ENCODE results near the gene JUN. TPM values are rescaled to one million over a fixed set of nuclear protein-coding genes. Genes with fewer than 3 reads are reported as not detected.

JUN gene
- total and polyA plus RNA-seq, 2 experiments from 2014 or later = 23.3 to 28.5 TPM

- ATAC-seq (no peak), DNase-seq (ENCODE audit: low spot score) (peak; percentile 68)
- H3K27ac Mint-ChIP-seq = no peak overlapping the region
- H3K36me3 ChIP-seq (ENCODE audit: insufficient read depth) = no peaks in the 10 kb centered on the region
- H3K9me2 ChIP-seq (ENCODE audit: insufficient read depth) = no peaks in the 10 kb centered on the region; the same call in 1 of the 2 replicates
- H3K4me1 ChIP-seq (ENCODE audit: insufficient read depth) = peaks cover 14% of the 10 kb centered on the region
- H2AFZ ChIP-seq = peak overlapping the region; percentile 60; the same call in 1 of the 2 replicates
- no peak for TF ChIP-seq ZNF331 (CRISPR knock-in tag; IDR thresholded peaks at IDR 0.05; ENCODE audit: low read depth)
- TF ChIP-seq POLR2AphosphoS5 (IDR thresholded peaks at IDR 0.05; ENCODE audit: low read depth) = no peak
- TF ChIP-seq CTCF (conservative IDR thresholded peaks at IDR 0.05; ENCODE audit: low read depth in 2 of 2) = peak; percentile 31 to 41; a peak in 3 of 4 replicates
- no peak overlapping the region for H3K27ac ChIP-seq (ENCODE audit: low read depth)
- H3K4me3 ChIP-seq = peak overlapping the region; percentile 76
- H3F3A ChIP-seq (replicated peaks; ENCODE audit: low read depth) = peaks cover 3% of the 10 kb centered on the region; the same call in 1 of the 2 replicates
- H4K20me1 ChIP-seq (replicated peaks; ENCODE audit: insufficient read depth) = no peaks in the 10 kb centered on the region
- peaks cover 34% of the 10 kb centered on the region for H3K27me3 Mint-ChIP-seq (ENCODE audit: insufficient read depth, low read depth, poor library complexity)
- H3K9me3 Mint-ChIP-seq = peaks cover 11% of the 10 kb centered on the region; the same call in 1 of the 3 replicates
- peaks cover 9% of the 10 kb centered on the region; the same call in 2 of the 3 replicates for H3K36me3 Mint-ChIP-seq (ENCODE audit: low read depth)
- peak overlapping the region; percentile 88 for H3K4me2 ChIP-seq
- H3K79me2 ChIP-seq (replicated peaks; ENCODE audit: insufficient read depth) = peaks cover 14% of the 10 kb centered on the region; the same call in 1 of the 2 replicates
- peak overlapping the region; percentile 83 for H3K4me3 Mint-ChIP-seq
- H3K4me1 Mint-ChIP-seq = peaks cover 29% of the 10 kb centered on the region
- H3K27me3 ChIP-seq (ENCODE audit: insufficient read depth) = peaks cover 56% of the 10 kb centered on the region
These were observed 2.2 kb downstream of the JUN start for GRCh38 chr1:58781541-58782177.

- no peak overlapping the region for H3K27ac ChIP-seq (ENCODE audit: low read depth)
- peak overlapping the region; percentile 76 for H3K4me3 ChIP-seq
- Mint-ChIP-seq H3K9me3 (peaks cover 11% of the 10 kb centered on the region; the same call in 1 of the 3 replicates), H3K27ac (no peak overlapping the region), H3K4me1 (peaks cover 26% of the 10 kb centered on the region), H3K4me3 (peak overlapping the region; percentile 83), H3K36me3 (ENCODE audit: low read depth) (peaks cover 9% of the 10 kb centered on the region; the same call in 2 of the 3 replicates), H3K27me3 (ENCODE audit: insufficient read depth, low read depth, poor library complexity) (peaks cover 36% of the 10 kb centered on the region)
- no peaks in the 10 kb centered on the region for H4K20me1 ChIP-seq (replicated peaks; ENCODE audit: insufficient read depth)
- peaks cover 12% of the 10 kb centered on the region for H3K4me1 ChIP-seq (ENCODE audit: insufficient read depth)
- TF ChIP-seq STAT1 (IDR thresholded peaks at IDR 0.05; ENCODE audit: unreplicated experiment) (no peak), POLR2AphosphoS5 (IDR thresholded peaks at IDR 0.05; ENCODE audit: low read depth) (no peak)
- peaks cover 48% of the 10 kb centered on the region for H3K27me3 ChIP-seq (ENCODE audit: insufficient read depth)
- DNase-seq (ENCODE audit: low spot score) (peak; percentile 43), ATAC-seq (no peak)
- H3K4me2 ChIP-seq = peak overlapping the region; percentile 88
- no peaks in the 10 kb centered on the region; the same call in 1 of the 2 replicates for H3K9me2 ChIP-seq (ENCODE audit: insufficient read depth)
- no peak overlapping the region for H2AFZ ChIP-seq
- peaks cover 3% of the 10 kb centered on the region; the same call in 1 of the 2 replicates for H3F3A ChIP-seq (replicated peaks; ENCODE audit: low read depth)
- H3K36me3 ChIP-seq (ENCODE audit: insufficient read depth) = no peaks in the 10 kb centered on the region
- peaks cover 14% of the 10 kb centered on the region; the same call in 1 of the 2 replicates for H3K79me2 ChIP-seq (replicated peaks; ENCODE audit: insufficient read depth)
These were observed 2.9 kb downstream of the JUN start for GRCh38 chr1:58780836-58781452.

GRCh38 chr1:58780411-58780810 is 3.4 kb downstream of the JUN start:
- no peak overlapping the region for H2AFZ ChIP-seq
- H3K4me3 Mint-ChIP-seq = 0 out of 3 replicates have a peak overlapping the region, but pooled peaks have one; percentile 4
- no peak overlapping the region for H3K4me2 ChIP-seq
- no peak overlapping the region for H3K27ac ChIP-seq (ENCODE audit: low read depth)
- H3F3A ChIP-seq (replicated peaks; ENCODE audit: low read depth) = peaks cover 3% of the 10 kb centered on the region; the same call in 1 of the 2 replicates
- DNase-seq (ENCODE audit: low spot score) (no peak), ATAC-seq (no peak)
- peaks cover 23% of the 10 kb centered on the region for H3K4me1 Mint-ChIP-seq
- H3K27ac Mint-ChIP-seq = no peak overlapping the region
- peaks cover 14% of the 10 kb centered on the region; the same call in 1 of the 2 replicates for H3K79me2 ChIP-seq (replicated peaks; ENCODE audit: insufficient read depth)
- H3K36me3 Mint-ChIP-seq (ENCODE audit: low read depth) = peaks cover 9% of the 10 kb centered on the region; the same call in 2 of the 3 replicates
- H3K4me1 ChIP-seq (ENCODE audit: insufficient read depth) = peaks cover 8% of the 10 kb centered on the region
- peaks cover 36% of the 10 kb centered on the region for H3K27me3 Mint-ChIP-seq (ENCODE audit: insufficient read depth, low read depth, poor library complexity)
- no peaks in the 10 kb centered on the region for H3K36me3 ChIP-seq (ENCODE audit: insufficient read depth)
- H3K9me3 Mint-ChIP-seq = peaks cover 11% of the 10 kb centered on the region; the same call in 1 of the 3 replicates
- H3K9me2 ChIP-seq (ENCODE audit: insufficient read depth) = no peaks in the 10 kb centered on the region; the same call in 1 of the 2 replicates
- H4K20me1 ChIP-seq (replicated peaks; ENCODE audit: insufficient read depth) = no peaks in the 10 kb centered on the region
- H3K4me3 ChIP-seq = peak overlapping the region; percentile 76; the same call in 1 of the 2 replicates
- H3K27me3 ChIP-seq (ENCODE audit: insufficient read depth) = peaks cover 43% of the 10 kb centered on the region
- TF ChIP-seq POLR2AphosphoS5 (IDR thresholded peaks at IDR 0.05; ENCODE audit: low read depth) (no peak), REST (IDR thresholded peaks at IDR 0.05; ENCODE audit: unreplicated experiment) (no peak), ETS1 (IDR thresholded peaks at IDR 0.05) (no peak), EZH2 (IDR thresholded peaks at IDR 0.05; ENCODE audit: low read depth, unreplicated experiment) (no peak), JUNB (IDR thresholded peaks at IDR 0.05; ENCODE audit: unreplicated experiment) (no peak), ZNF331 (CRISPR knock-in tag; IDR thresholded peaks at IDR 0.05; ENCODE audit: low read depth) (no peak), STAT1 (IDR thresholded peaks at IDR 0.05; ENCODE audit: unreplicated experiment) (no peak)

Data from GM23338 (cell line).